Fibroblast of lung (primary cell): Measurements from ENCODE around the gene ADAMTS17. TPM values are rescaled to one million over a fixed set of nuclear protein-coding genes. Genes with fewer than 3 reads are reported as not detected.
"Not testable (repeated sequence)": the region's sequence is repeated elsewhere in the genome, so short reads cannot be mapped to it uniquely, and the experiment has no call there.

Experiments
- DNase-seq, 2 donors: peaks; one replicate each; pipeline versions ENCODE4 v3.0.0 to v3.0.0-alpha.2; 2010; ENCODE audit warnings: low read depth in 2 of 2
- H2AFZ ChIP-seq: 2 replicates; pipeline ENCODE4 v1.5.1; 2012; ENCODE audit warnings: low read length, control low read depth, inconsistent platforms
- H3K27ac ChIP-seq: 2 replicates; pipeline ENCODE4 v1.5.1; 2011; ENCODE audit warnings: low read length, control low read depth; ENCODE audit not compliant: insufficient read depth
- H3K27me3 ChIP-seq: 2 replicates; pipeline ENCODE4 v1.5.1; 2011; ENCODE audit warnings: mild to moderate bottlenecking, low read length; ENCODE audit not compliant: control insufficient read depth, insufficient read depth
- H3K36me3 ChIP-seq: 2 replicates; pipeline ENCODE4 v1.5.1; 2011; ENCODE audit warnings: low read length; ENCODE audit not compliant: control insufficient read depth, insufficient read depth
- H3K4me1 ChIP-seq: 2 replicates; pipeline ENCODE4 v1.5.1; 2011; ENCODE audit warnings: low read length; ENCODE audit not compliant: control insufficient read depth, insufficient read depth; ENCODE audit errors: extremely low read depth
- H3K4me2 ChIP-seq: 2 replicates; pipeline ENCODE4 v1.5.1; 2011; ENCODE audit warnings: low read length, control low read depth; ENCODE audit not compliant: insufficient read depth; ENCODE audit errors: extremely low read depth
- H3K4me3 ChIP-seq, 4 experiments: fragments of 200-600 bp in 1 of 4; sonication (generic) in 1 of 4; replicated peaks in 1 of 4; 2 replicates each; pipeline ENCODE4 v1.5.1; 2011 to 2016; ENCODE audit warnings: low read length in 4 of 4, low read depth in 3 of 4, mild to moderate bottlenecking in 3 of 4, control low read depth in 2 of 4, inconsistent platforms in 1 of 4, mixed read lengths in 1 of 4; ENCODE audit not compliant: insufficient read depth in 1 of 4; ENCODE audit errors: control extremely low read depth in 1 of 4
- H3K79me2 ChIP-seq: 2 replicates; pipeline ENCODE4 v1.5.1; 2012; ENCODE audit warnings: mild to moderate bottlenecking, low read length, inconsistent platforms; ENCODE audit not compliant: control insufficient read depth, insufficient read depth
- H3K9ac ChIP-seq: 2 replicates; pipeline ENCODE4 v1.5.1; 2011; ENCODE audit warnings: mild to moderate bottlenecking, low read length, control low read depth; ENCODE audit not compliant: insufficient read depth
- H3K9me3 ChIP-seq: 2 replicates; pipeline ENCODE4 v1.5.1; 2012; ENCODE audit warnings: low read depth, low read length; ENCODE audit not compliant: control insufficient read depth, insufficient read depth
- H4K20me1 ChIP-seq: 2 replicates; pipeline ENCODE4 v1.5.1; 2011; ENCODE audit warnings: low read length; ENCODE audit not compliant: control insufficient read depth, insufficient read depth; ENCODE audit errors: extremely low read depth
- EZH2 ChIP-seq: IDR thresholded peaks from 2 replicates; pipeline ENCODE4 v1.5.1; 2012; ENCODE audit warnings: low read length, control low read depth, mild to moderate bottlenecking; ENCODE audit errors: missing control alignments
- polyA plus RNA-seq, 2 donors: library from polyadenylated mRNA; depleted of rRNA in 1 of 2; stranded (reverse) in 1 of 2; unstranded in 1 of 2; fragments of >200 nt; gene quantifications; 2 replicates each; pipeline ENCODE4 v1.2.1, GENCODE V29; 2011 to 2012; ENCODE audit warnings: missing spikeins in 1 of 2
- total RNA-seq: library from RNA; depleted of rRNA; stranded (reverse); fragments of >200 nt; gene quantifications from 2 replicates; pipeline ENCODE4 v1.2.1, GENCODE V29; 2014
- TF ChIP-seq, protein P1 (sequence below), 2 donors: IDR thresholded peaks in 1 of 2; conservative IDR thresholded peaks in 1 of 2; 1 replicate in 1 of 2; 2 replicates in 1 of 2; pipeline ENCODE4 v1.5.1; 2011 to 2012; ENCODE audit warnings: low read length in 2 of 2, control low read depth in 1 of 2, inconsistent platforms in 1 of 2, low read depth in 1 of 2, mild to moderate bottlenecking in 1 of 2

The ADAMTS17 gene
- total and polyA plus RNA-seq, 2 donors (not counting 1 experiment from before 2014, with no cell fraction given): 0.09 to 0.17 TPM

DNA sequence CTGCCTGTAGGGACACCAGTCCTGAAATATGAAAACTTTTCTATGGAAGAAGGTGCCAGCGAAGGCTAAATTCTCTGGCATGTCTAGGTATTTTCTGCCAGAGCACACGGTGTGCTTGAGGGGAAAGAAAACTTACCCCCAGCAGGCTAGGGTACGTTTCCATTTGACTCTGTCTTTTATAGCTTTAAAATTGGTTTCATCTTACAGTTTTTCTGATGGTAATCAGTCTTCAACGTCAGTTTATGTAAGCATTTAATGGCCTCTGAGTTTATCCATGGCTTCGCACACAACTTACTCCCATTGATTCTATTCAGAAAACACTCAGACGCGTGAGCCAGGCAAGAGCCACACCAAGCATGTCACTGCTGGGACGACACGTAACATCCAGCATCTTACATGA lies 249.7 kb downstream of the ADAMTS17 start:
- no peak for DNase-seq
- H3K9me3 ChIP-seq: no peaks in the 10 kb centered on the region

DNA sequence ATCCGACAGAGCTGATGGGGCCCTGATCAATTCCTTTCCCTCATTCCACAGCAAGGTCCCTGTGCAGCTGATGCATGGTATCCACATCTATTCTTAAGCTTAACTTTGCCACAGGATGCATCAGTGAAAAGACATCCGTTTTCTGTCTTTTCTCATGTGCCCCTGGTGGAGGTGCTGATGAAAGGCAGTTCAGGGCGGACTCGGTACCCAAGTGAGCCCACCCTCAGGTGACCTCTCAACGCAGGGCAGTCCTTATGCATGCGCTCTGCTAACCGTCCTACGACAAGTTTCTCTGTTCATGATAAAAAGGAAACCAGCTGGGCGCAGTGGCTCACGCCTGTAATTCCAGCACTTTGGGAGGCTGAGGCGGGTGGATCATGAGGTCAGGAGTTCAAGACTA lies 251.4 kb downstream of the ADAMTS17 start:
- Histone ChIP-seq H3K9me3 (no peaks in the 10 kb centered on the region), H3K4me2 (no peak overlapping the region), H3K4me3 (no peak overlapping the region), H3K79me2 (no peaks in the 10 kb centered on the region), H4K20me1 (no peaks in the 10 kb centered on the region), H3K27me3 (no peaks in the 10 kb centered on the region), H3K4me1 (no peaks in the 10 kb centered on the region), H2AFZ (no peak overlapping the region), H3K9ac (no peak overlapping the region), H3K27ac (no peak overlapping the region), H3K36me3 (no peaks in the 10 kb centered on the region)
- no peak for DNase-seq
- TF ChIP-seq, protein P1, sequence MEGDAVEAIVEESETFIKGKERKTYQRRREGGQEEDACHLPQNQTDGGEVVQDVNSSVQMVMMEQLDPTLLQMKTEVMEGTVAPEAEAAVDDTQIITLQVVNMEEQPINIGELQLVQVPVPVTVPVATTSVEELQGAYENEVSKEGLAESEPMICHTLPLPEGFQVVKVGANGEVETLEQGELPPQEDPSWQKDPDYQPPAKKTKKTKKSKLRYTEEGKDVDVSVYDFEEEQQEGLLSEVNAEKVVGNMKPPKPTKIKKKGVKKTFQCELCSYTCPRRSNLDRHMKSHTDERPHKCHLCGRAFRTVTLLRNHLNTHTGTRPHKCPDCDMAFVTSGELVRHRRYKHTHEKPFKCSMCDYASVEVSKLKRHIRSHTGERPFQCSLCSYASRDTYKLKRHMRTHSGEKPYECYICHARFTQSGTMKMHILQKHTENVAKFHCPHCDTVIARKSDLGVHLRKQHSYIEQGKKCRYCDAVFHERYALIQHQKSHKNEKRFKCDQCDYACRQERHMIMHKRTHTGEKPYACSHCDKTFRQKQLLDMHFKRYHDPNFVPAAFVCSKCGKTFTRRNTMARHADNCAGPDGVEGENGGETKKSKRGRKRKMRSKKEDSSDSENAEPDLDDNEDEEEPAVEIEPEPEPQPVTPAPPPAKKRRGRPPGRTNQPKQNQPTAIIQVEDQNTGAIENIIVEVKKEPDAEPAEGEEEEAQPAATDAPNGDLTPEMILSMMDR (conservative IDR thresholded peaks at IDR 0.05 in 1 of 2, IDR thresholded peaks at IDR 0.05 in 1 of 2; ENCODE audit: low read depth in 1 of 2, low read length in 2 of 2): no peak
- no peak for TF ChIP-seq EZH2

More for the DNA sequence above, 249.7 kb downstream of the ADAMTS17 start:
- no peak overlapping the region for H3K4me3 ChIP-seq
- no peak overlapping the region for H3K4me2 ChIP-seq
- no peaks in the 10 kb centered on the region for H3K4me1 ChIP-seq
- no peak overlapping the region for H2AFZ ChIP-seq
- H3K27me3 ChIP-seq: no peaks in the 10 kb centered on the region
- H3K79me2 ChIP-seq: no peaks in the 10 kb centered on the region
- no peak for TF ChIP-seq EZH2
- TF ChIP-seq, protein P1 (conservative IDR thresholded peaks at IDR 0.05 in 1 of 2, IDR thresholded peaks at IDR 0.05 in 1 of 2; ENCODE audit: low read depth in 1 of 2, low read length in 2 of 2): no peak
- H3K36me3 ChIP-seq: no peaks in the 10 kb centered on the region
- no peaks in the 10 kb centered on the region for H4K20me1 ChIP-seq
- H3K27ac ChIP-seq: no peak overlapping the region
- H3K9ac ChIP-seq: no peak overlapping the region

DNA sequence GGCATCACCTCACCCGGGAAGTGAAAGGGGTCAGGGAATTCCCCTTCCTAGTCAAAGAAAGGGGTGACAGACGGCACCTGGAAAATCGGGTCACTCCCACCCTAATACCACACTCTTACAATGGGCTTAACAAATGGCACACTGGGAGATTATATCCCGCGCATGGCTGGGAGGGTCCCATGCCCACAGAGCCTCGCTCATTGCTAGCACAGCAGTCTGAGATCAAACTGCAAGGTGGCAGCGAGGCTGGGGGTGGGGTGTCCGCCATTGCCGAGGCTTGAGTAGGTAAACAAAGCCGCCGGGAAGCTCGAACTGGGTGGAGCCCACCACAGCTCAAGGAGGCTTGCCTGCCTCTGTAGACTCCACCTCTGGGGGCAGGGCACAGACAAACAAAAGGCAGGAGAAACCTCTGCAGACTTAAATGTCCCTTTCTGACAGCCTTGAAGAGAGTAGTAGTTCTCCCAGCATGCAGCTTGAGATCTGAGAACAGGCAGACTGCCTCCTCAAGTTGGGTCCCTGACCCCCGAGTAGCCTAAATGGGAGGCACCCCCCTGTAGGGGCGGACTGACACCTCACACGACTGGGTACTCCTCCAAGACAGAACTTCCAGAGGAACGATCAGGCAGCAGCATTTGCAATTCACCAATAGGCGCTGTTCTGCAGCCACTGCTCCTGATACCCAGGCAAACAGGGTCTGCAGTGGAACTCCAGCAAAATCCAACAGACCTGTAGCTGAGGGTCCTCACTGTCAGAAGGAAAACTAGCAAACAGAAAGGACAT lies 257.5 kb downstream of the ADAMTS17 start:
- H3K27ac ChIP-seq, H3K4me2 ChIP-seq, H3K79me2 ChIP-seq, H4K20me1 ChIP-seq, H3K9ac ChIP-seq, H3K36me3 ChIP-seq, H3K4me1 ChIP-seq, DNase-seq, H3K4me3 ChIP-seq, H3K9me3 ChIP-seq, H3K27me3 ChIP-seq, H2AFZ ChIP-seq: not testable (repeated sequence)
